Mesenteric fat pad (tissue), 1 donor: ENCODE data around the gene HYAL3. TPM values are rescaled to one million over a fixed set of nuclear protein-coding genes. Genes with fewer than 3 reads are reported as not detected.

Experiments used
- total RNA-seq: library from RNA; stranded (reverse); fragmentation: NEBNext Ultra II Directional; extraction: Animal tissue kit (Norgen Biotek cat#: 25700); gene quantifications from one replicate; pipeline ENCODE4 v1.2.1, GENCODE V29; 2021
- donor health status: DM: yes; HTN: yes; CAD: no.

The HYAL3 gene
- total RNA-seq, 1 donor from 2014 or later = 1.4 TPM

Other genes starting within 250 kb of the HYAL3 start
- 132 TPM for gene RBM5, start 210.5 kb downstream of the HYAL3 start, total RNA-seq
- 51.5 TPM for gene SEMA3F, start 144.1 kb downstream of the HYAL3 start, total RNA-seq
- not detected for gene GNAT1, start 107.8 kb downstream of the HYAL3 start, total RNA-seq
- gene SLC38A3, start 94.1 kb downstream of the HYAL3 start, total RNA-seq = 0.39 TPM
- gene GNAI2, start 63.2 kb downstream of the HYAL3 start, total RNA-seq = 309 TPM
- gene SEMA3B, start 30.3 kb downstream of the HYAL3 start, total RNA-seq = 22.1 TPM
- not detected for gene LSMEM2, start 20.3 kb downstream of the HYAL3 start, total RNA-seq
- gene IFRD2, start 7.0 kb downstream of the HYAL3 start, total RNA-seq = 105 TPM
- 10.2 TPM for gene NAA80, start within 50 bp of the HYAL3 start, total RNA-seq
- gene HYAL1, start 4.2 kb upstream of the HYAL3 start, total RNA-seq = 11.2 TPM
- 118 TPM for gene HYAL2, start 23.3 kb upstream of the HYAL3 start, total RNA-seq
- gene TUSC2, start 28.8 kb upstream of the HYAL3 start, total RNA-seq = 27.4 TPM
- 45.3 TPM for gene RASSF1, start 41.4 kb upstream of the HYAL3 start, total RNA-seq
- gene ZMYND10, start 46.3 kb upstream of the HYAL3 start, total RNA-seq = 0.71 TPM
- 17.3 TPM for gene NPRL2, start 51.4 kb upstream of the HYAL3 start, total RNA-seq
- gene CYB561D2, start 51.5 kb upstream of the HYAL3 start, total RNA-seq = 18.1 TPM
- 45.6 TPM for gene TMEM115, start 60.1 kb upstream of the HYAL3 start, total RNA-seq
- gene CACNA2D2, start 204.2 kb upstream of the HYAL3 start, total RNA-seq = 0.45 TPM